Right lobe of liver (tissue), 6 donors: Measurements from ENCODE around the gene GMDS. TPM values are rescaled to one million over a fixed set of nuclear protein-coding genes. Genes with fewer than 3 reads are reported as not detected.

Experiments
- ATAC-seq, 4 donors: fragments of 200-7000 bp; cut with Tn5 transposase; one replicate each; pipeline ENCODE4 v1.9.1; 2020; ENCODE audit warnings: mild to moderate bottlenecking in 4 of 4, moderate library complexity in 4 of 4
- DNase-seq, 3 donors: peaks; one replicate each; pipeline ENCODE4 v3.0.0-alpha.2; 2020
- H3K27ac ChIP-seq, 3 donors: fragments of 200-600 bp; one replicate each; pipeline ENCODE4 v1.8.0; 2022
- H3K27me3 ChIP-seq, 2 donors: fragments of 200-600 bp; one replicate each; pipeline ENCODE4 v1.8.0; 2022
- H3K36me3 ChIP-seq, 4 donors: fragments of 200-600 bp; sonication (generic) in 1 of 4; one replicate each; pipeline versions ENCODE4 v1.5.1 to v1.8.0; 2017 to 2022; ENCODE audit warnings: control low read depth in 1 of 4
- H3K4me1 ChIP-seq, 4 donors: fragments of 200-600 bp; sonication (generic) in 1 of 4; one replicate each; pipeline versions ENCODE4 v1.5.1 to v1.8.0; 2017 to 2022; ENCODE audit warnings: control low read depth in 1 of 4
- H3K4me3 ChIP-seq, 3 donors: fragments of 200-600 bp; one replicate each; pipeline ENCODE4 v1.8.0; 2022
- H3K9me3 ChIP-seq, 4 donors: fragments of 200-600 bp; sonication (generic) in 1 of 4; one replicate each; pipeline versions ENCODE4 v1.5.1 to v1.8.0; 2017 to 2022; ENCODE audit warnings: control low read depth in 1 of 4
- POLR2A ChIP-seq: fragments of 450-650 bp; IDR thresholded peaks from one replicate; pipeline ENCODE4 v1.6.1; 2017; ENCODE audit warnings: antibody characterized with exemption, mild to moderate bottlenecking
- WGBS: methylation state at CpG from one replicate; pipeline ENCODE4 v1.1.6; 2018; ENCODE audit warnings: low coverage, low lambda C conversion rate; ENCODE audit not compliant: insufficient coverage; ENCODE audit errors: missing lambda C conversion rate; 5-methylcytosine and 5-hydroxymethylcytosine counted together
- intact Hi-C, 2 donors: fragments of 100-400 bp; cut with DNase I; formaldehyde crosslinking; loops; one replicate each; pipeline versions ENCODE4 v1.11.2 to v1.14.1; 2022
- total RNA-seq, 6 experiments: library from RNA; depleted of rRNA in 2 of 6; stranded (reverse); fragments of >200 nt in 2 of 6; fragmentation: NEBNext Ultra II Directional in 3 of 6; extraction: Animal tissue kit (Norgen Biotek cat#: 25700) in 3 of 6; gene quantifications; one replicate each; pipeline versions ENCODE4 v1.1.0 to v1.2.4, GENCODE V29; 2016 to 2023
- TF ChIP-seq, protein P1 (sequence below), 4 donors: fragments of 200-600 bp in 3 of 4; fragments of 450-650 bp in 1 of 4; IDR thresholded peaks; one replicate each; pipeline versions ENCODE4 v1.5.1 to v1.8.0; 2016 to 2022; ENCODE audit warnings: antibody characterized with exemption in 4 of 4, mild to moderate bottlenecking in 2 of 4
- donor health status: DM: no; HTN: yes; CAD: no.
- donor health status: DM: no; HTN: no; CAD: no.
- donor health status: DM: no; HTN: no; CAD: no.
- donor health status: DM: no; HTN: yes; CAD: no.
- donor health status: DM: no; HTN: yes; CAD: no.

GMDS gene
- total RNA-seq, 6 experiments from 2014 or later: 15.9 to 34.4 (median 23.4) TPM

DNA sequence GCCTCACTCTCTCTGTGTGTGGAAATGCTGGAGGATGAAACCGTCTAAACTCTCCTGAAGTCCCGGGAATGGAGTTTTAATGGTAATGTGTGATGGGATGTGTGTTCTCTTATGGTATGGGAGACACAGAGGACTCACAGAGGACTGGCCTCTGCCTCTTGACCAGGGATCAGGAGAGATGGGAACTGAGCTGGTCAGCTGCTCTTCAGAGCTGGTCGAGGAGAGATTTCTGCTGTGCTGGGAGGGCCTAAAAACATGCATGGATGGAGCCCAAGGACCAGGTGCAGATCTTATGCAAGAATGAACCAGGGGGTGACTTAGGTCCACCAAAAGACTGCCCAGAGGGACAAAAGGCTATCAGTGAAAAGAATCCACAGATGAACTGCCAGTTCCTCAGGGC lies 27.3 kb upstream of the GMDS start:
- Histone ChIP-seq H3K36me3 (peaks cover 0 to 14% (median 0%) of the 10 kb centered on the region in 4 donors), H3K4me3 (no peak overlapping the region), H3K27me3 (no peaks in the 10 kb centered on the region), H3K27ac (no peak overlapping the region), H3K9me3 (no peaks in the 10 kb centered on the region), H3K4me1 (no peaks in the 10 kb centered on the region)
- DNase-seq: no peak
- intact Hi-C loops: no loop called here
- no peak for ATAC-seq
- WGBS: 100% methylated on average over 1 of the region's 3 CpGs
- no peak for TF ChIP-seq POLR2A
- TF ChIP-seq, protein P1, sequence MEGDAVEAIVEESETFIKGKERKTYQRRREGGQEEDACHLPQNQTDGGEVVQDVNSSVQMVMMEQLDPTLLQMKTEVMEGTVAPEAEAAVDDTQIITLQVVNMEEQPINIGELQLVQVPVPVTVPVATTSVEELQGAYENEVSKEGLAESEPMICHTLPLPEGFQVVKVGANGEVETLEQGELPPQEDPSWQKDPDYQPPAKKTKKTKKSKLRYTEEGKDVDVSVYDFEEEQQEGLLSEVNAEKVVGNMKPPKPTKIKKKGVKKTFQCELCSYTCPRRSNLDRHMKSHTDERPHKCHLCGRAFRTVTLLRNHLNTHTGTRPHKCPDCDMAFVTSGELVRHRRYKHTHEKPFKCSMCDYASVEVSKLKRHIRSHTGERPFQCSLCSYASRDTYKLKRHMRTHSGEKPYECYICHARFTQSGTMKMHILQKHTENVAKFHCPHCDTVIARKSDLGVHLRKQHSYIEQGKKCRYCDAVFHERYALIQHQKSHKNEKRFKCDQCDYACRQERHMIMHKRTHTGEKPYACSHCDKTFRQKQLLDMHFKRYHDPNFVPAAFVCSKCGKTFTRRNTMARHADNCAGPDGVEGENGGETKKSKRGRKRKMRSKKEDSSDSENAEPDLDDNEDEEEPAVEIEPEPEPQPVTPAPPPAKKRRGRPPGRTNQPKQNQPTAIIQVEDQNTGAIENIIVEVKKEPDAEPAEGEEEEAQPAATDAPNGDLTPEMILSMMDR (IDR thresholded peaks at IDR 0.05): no peak

DNA sequence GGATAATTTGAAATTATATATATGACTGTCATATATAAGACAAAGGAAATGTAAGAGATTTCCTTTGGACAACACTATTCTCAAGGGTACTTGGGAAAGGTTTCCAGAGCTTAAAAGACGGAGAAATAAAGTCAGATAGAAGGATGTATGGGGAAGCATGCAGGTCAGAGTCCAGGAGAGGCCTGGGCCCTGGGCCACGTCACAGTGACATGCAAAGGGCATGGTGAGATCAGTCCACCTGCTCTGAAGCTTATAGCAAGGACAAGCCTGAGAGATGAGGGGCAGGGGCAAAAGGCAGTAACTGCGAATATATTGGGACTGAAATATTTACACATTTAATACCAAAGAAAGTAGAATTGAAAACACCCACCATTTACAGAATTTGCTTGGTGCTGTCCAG lies 24.6 kb upstream of the GMDS start:
- no peak for DNase-seq
- Histone ChIP-seq H3K4me1 (no peaks in the 10 kb centered on the region), H3K9me3 (no peaks in the 10 kb centered on the region), H3K27me3 (no peaks in the 10 kb centered on the region), H3K27ac (no peak overlapping the region), H3K36me3 (peaks cover 0 to 21% (median under 1%) of the 10 kb centered on the region in 4 donors), H3K4me3 (no peak overlapping the region)
- no peak for TF ChIP-seq POLR2A
- TF ChIP-seq, protein P1 (IDR thresholded peaks at IDR 0.05): no peak
- ATAC-seq: no peak
- 97% methylated on average over 3 of the region's 3 CpGs for WGBS
- intact Hi-C loops: no loop called here

DNA sequence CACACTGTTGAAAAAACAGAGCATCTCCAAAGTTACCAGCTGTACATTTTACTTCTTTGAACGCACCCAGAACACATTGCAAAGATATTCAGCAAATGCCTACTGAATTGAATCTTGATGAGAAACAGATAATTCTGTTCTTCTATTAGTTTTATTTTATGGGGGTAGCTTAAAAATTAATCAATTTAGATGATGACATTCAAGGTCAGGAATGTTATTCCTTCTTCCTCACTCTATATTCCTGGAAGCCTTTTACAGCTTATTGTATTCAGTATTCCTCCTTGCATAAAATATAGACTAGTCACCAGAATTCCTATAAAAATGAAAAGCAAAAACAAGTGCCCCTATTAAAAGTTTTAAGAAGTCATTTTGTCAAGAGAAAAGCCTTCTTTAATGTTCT lies 21.4 kb upstream of the GMDS start:
- Histone ChIP-seq H3K36me3 (peaks cover 0 to 7% (median under 1%) of the 10 kb centered on the region in 4 donors), H3K9me3 (no peaks in the 10 kb centered on the region), H3K4me3 (no peak overlapping the region), H3K27me3 (no peaks in the 10 kb centered on the region), H3K27ac (no peak overlapping the region), H3K4me1 (no peaks in the 10 kb centered on the region)
- WGBS: 93% methylated on average over 1 of the region's 1 CpG
- TF ChIP-seq, protein P1 (IDR thresholded peaks at IDR 0.05): no peak
- no peak for TF ChIP-seq POLR2A
- intact Hi-C loops: no loop called here
- no peak for ATAC-seq
- DNase-seq: no peak

DNA sequence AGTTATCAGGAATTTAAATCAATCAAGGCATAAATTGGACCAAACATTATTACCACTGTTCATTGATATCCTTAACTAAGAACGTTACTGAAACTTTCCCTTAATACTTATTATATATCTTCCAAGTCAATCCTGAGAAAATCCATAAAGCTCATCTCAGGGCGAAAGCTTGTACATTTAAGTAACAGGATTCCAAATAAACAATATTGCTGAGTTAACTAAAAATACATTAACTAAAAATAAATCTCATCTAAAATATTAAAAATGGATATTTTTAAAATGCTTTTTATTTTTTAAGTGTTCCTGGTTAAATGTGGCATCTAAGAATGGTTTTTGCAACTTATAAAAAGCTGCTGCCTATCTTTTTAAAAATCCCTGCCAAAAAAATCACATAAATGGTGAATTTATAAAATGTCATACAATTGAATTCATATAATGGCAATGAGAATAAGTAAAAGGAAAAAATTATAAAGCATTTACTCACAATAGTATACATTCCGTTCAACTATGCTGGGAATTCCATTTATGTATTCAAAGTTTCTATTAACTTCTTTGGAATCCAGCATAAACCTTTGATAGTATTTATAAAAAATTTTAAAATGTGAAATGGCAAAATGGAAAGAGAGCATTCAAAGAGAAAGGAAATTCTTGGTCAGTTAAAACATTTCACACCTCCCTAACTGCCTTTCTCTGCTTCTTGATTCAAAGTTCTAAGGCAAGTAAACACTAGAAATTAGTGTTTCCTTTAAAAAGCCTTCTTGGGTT lies 20.8 kb upstream of the GMDS start:
- DNase-seq: no peak
- no peak for ATAC-seq
- no peak for TF ChIP-seq POLR2A
- TF ChIP-seq, protein P1 (IDR thresholded peaks at IDR 0.05): no peak

More for the DNA sequence above, 20.8 kb upstream of the GMDS start:
- H3K9me3 ChIP-seq: no peaks in the 10 kb centered on the region
- 63% methylated on average over 3 of the region's 3 CpGs for WGBS
- no peaks in the 10 kb centered on the region for H3K27me3 ChIP-seq
- no peak overlapping the region for H3K27ac ChIP-seq
- H3K4me1 ChIP-seq: no peaks in the 10 kb centered on the region
- peaks cover 0 to 7% (median under 1%) of the 10 kb centered on the region in 4 donors for H3K36me3 ChIP-seq
- intact Hi-C loops: no loop called here
- H3K4me3 ChIP-seq: no peak overlapping the region
